HG02885 (cell line): Measurements from ENCODE around the gene PGLYRP1.

Experiments
- ATAC-seq: cut with Tn5 transposase; IDR thresholded peaks from one replicate; pipeline ENCODE4 v1.9.1; 2021; ENCODE audit warnings: mild to moderate bottlenecking; ENCODE audit not compliant: unreplicated experiment, poor library complexity

Gene PGLYRP1

GRCh38 chr19:46022431-46023310 lies at the start of gene PGLYRP1:
Gene PGLYRP1, minus strand, starts transcription at chr19:46023053. Its CDS starts 32 bp downstream, at chr19:46023021.
- ATAC-seq: no peak

- no peak for ATAC-seq
These were observed 47.0 kb upstream of the PGLYRP1 start for GRCh38 chr19:46069806-46070341.

GRCh38 chr19:46068345-46069258 lies 45.7 kb upstream of the PGLYRP1 start:
- no peak for ATAC-seq

GRCh38 chr19:46067691-46068090 lies 44.8 kb upstream of the PGLYRP1 start:
- ATAC-seq: no peak

GRCh38 chr19:46066471-46066870 lies 43.6 kb upstream of the PGLYRP1 start:
- ATAC-seq: no peak

- no peak for ATAC-seq
These were observed 42.7 kb upstream of the PGLYRP1 start for GRCh38 chr19:46065486-46066071.

- ATAC-seq: no peak
These were observed 40.3 kb upstream of the PGLYRP1 start for GRCh38 chr19:46063201-46063600.

GRCh38 chr19:46060012-46060411 lies 37.2 kb upstream of the PGLYRP1 start:
- ATAC-seq: no peak

- ATAC-seq: no peak
These were observed 35.9 kb upstream of the PGLYRP1 start for GRCh38 chr19:46058778-46059177.

GRCh38 chr19:46056536-46056935 lies 33.7 kb upstream of the PGLYRP1 start:
- ATAC-seq: no peak

- no peak for ATAC-seq
These were observed 30.0 kb upstream of the PGLYRP1 start for GRCh38 chr19:46052896-46053295.

- no peak for ATAC-seq
These were observed 26.7 kb upstream of the PGLYRP1 start for GRCh38 chr19:46049597-46049996.

- no peak for ATAC-seq
These were observed 20.7 kb upstream of the PGLYRP1 start for GRCh38 chr19:46043519-46043918.

- no peak for ATAC-seq
These were observed 19.5 kb upstream of the PGLYRP1 start for GRCh38 chr19:46042252-46042883.

- no peak for ATAC-seq
These were observed 18.2 kb upstream of the PGLYRP1 start, which contains the start of gene IGFL4 for GRCh38 chr19:46040952-46041500. Gene IGFL4, minus strand, starts transcription at chr19:46041002. Its CDS starts 40 bp downstream, at chr19:46040962.

- no peak for ATAC-seq
These were observed 17.3 kb upstream of the PGLYRP1 start for GRCh38 chr19:46040125-46040524.

GRCh38 chr19:46036744-46037128 lies 13.9 kb upstream of the PGLYRP1 start:
- no peak for ATAC-seq

GRCh38 chr19:46035986-46036743 lies 13.3 kb upstream of the PGLYRP1 start:
- ATAC-seq: no peak

- ATAC-seq: no peak
These were observed 12.7 kb upstream of the PGLYRP1 start for GRCh38 chr19:46035546-46035945.
